ENCODE measurements around the gene MTCL1.

- no peak for TF ChIP-seq POLR2AphosphoS5 (IDR thresholded peaks at IDR 0.05)
- TF ChIP-seq, protein P1, sequence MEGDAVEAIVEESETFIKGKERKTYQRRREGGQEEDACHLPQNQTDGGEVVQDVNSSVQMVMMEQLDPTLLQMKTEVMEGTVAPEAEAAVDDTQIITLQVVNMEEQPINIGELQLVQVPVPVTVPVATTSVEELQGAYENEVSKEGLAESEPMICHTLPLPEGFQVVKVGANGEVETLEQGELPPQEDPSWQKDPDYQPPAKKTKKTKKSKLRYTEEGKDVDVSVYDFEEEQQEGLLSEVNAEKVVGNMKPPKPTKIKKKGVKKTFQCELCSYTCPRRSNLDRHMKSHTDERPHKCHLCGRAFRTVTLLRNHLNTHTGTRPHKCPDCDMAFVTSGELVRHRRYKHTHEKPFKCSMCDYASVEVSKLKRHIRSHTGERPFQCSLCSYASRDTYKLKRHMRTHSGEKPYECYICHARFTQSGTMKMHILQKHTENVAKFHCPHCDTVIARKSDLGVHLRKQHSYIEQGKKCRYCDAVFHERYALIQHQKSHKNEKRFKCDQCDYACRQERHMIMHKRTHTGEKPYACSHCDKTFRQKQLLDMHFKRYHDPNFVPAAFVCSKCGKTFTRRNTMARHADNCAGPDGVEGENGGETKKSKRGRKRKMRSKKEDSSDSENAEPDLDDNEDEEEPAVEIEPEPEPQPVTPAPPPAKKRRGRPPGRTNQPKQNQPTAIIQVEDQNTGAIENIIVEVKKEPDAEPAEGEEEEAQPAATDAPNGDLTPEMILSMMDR (IDR thresholded peaks at IDR 0.05 in 8 of 11, conservative IDR thresholded peaks at IDR 0.05 in 3 of 11), result no peak
Observed at GRCh38 chr18:8835521-8835953, 130.2 kb downstream of the MTCL1 start.
